ENCODE measurements around the gene NAALADL1.

- TF ChIP-seq TSHZ2 (CRISPR knock-in tag; IDR thresholded peaks at IDR 0.05) (no peak), ARNTL (CRISPR knock-in tag; IDR thresholded peaks at IDR 0.05; ENCODE audit: borderline replicate concordance, low read depth) (no peak), PPARA (CRISPR knock-in tag; IDR thresholded peaks at IDR 0.05; ENCODE audit: borderline replicate concordance) (no peak), SNAI2 (CRISPR knock-in tag; IDR thresholded peaks at IDR 0.05) (no peak), CSRNP3 (CRISPR knock-in tag; IDR thresholded peaks at IDR 0.05) (no peak)
- TF ChIP-seq, protein P1, sequence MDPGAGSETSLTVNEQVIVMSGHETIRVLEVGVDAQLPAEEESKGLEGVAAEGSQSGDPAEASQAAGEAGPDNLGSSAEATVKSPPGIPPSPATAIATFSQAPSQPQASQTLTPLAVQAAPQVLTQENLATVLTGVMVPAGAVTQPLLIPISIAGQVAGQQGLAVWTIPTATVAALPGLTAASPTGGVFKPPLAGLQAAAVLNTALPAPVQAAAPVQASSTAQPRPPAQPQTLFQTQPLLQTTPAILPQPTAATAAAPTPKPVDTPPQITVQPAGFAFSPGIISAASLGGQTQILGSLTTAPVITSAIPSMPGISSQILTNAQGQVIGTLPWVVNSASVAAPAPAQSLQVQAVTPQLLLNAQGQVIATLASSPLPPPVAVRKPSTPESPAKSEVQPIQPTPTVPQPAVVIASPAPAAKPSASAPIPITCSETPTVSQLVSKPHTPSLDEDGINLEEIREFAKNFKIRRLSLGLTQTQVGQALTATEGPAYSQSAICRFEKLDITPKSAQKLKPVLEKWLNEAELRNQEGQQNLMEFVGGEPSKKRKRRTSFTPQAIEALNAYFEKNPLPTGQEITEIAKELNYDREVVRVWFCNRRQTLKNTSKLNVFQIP (CRISPR knock-in tag; IDR thresholded peaks at IDR 0.05; ENCODE audit: borderline replicate concordance, low read depth) = no peak
Measured at GRCh38 chr11:65056999-65057398, 1.4 kb downstream of the NAALADL1 start.
